Choroid plexus epithelial cell (primary cell): ENCODE measurements around the gene PROX1.

Source experiments
- DNase-seq: peaks from one replicate; pipeline ENCODE4 v3.0.0-alpha.2; 2010; ENCODE audit warnings: low read depth
- H3K4me3 ChIP-seq: 2 replicates; pipeline ENCODE4 v1.5.1; 2011; ENCODE audit warnings: low read depth, mild to moderate bottlenecking, control low read depth, low read length, moderate library complexity
- TF ChIP-seq, protein P1 (sequence below): conservative IDR thresholded peaks from 2 replicates; pipeline ENCODE4 v1.5.1; 2011; ENCODE audit warnings: low read depth, mild to moderate bottlenecking, control low read depth, inconsistent platforms, low read length, moderate library complexity

The PROX1 gene

DNA sequence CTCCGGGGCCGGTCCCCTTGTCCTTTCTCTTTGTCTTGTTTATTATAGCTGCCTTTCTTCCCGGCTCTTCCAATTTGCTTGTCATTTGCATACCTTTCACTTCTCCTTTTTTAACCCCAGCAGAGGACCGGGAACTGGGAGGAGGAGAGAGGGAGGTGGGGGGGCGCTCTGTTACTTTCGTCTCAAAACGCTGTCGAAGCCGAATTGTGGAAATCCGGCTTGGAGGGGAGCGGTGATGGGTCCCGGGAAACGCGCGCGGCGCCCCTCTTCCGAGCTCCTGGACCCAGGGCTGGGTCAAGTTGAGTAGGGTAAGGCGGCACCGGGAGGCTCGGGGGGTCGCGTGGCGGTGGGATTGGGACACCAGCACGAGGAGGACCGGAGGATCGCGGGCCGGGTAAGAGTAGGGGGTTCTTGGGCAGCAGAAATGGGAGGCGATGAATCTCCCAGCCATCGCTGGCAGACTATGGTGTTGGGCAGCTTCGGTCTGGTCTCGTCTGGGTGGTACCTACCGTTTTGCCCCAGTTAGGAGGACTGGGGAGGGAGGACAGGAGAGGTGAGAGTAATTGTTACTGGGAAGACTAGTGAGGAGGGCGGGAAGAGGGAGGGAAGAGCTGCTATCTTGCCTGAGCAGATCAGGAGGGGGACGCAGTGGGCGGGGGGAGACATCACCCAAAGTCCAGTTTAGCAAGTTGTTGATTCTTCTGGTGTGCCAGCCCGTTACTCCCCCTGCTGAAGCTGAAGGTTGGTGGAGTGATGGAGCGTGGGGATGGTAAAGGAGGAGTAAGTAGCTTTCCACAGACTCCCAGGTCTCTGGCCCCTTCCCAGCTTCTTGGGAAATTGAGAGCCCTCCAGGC is 1.5 kb downstream of the PROX1 start:
- TF ChIP-seq, protein P1, sequence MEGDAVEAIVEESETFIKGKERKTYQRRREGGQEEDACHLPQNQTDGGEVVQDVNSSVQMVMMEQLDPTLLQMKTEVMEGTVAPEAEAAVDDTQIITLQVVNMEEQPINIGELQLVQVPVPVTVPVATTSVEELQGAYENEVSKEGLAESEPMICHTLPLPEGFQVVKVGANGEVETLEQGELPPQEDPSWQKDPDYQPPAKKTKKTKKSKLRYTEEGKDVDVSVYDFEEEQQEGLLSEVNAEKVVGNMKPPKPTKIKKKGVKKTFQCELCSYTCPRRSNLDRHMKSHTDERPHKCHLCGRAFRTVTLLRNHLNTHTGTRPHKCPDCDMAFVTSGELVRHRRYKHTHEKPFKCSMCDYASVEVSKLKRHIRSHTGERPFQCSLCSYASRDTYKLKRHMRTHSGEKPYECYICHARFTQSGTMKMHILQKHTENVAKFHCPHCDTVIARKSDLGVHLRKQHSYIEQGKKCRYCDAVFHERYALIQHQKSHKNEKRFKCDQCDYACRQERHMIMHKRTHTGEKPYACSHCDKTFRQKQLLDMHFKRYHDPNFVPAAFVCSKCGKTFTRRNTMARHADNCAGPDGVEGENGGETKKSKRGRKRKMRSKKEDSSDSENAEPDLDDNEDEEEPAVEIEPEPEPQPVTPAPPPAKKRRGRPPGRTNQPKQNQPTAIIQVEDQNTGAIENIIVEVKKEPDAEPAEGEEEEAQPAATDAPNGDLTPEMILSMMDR = no peak
- H3K4me3 ChIP-seq = peak overlapping the region; percentile 62
- DNase-seq = no peak

DNA sequence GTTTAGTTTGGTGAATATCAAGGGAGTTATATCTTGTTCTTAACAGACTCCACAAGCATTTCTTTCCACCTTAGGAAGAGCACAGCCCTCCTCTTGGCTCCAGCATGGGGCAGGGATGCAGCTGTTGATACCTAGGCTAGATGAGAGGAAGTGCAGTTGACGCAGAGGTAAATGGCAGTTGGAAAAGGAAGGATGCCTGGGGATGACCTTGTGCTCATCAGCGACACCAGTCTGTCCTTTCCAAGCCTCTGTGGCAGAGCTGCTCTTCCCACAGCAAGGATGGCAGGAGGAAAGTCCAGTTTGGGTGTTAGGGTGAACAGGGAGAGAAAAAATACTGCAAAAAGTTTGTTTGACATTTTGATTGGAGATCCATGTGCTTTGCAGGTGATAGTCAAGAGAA is 6.2 kb downstream of the PROX1 start:
- TF ChIP-seq, protein P1 = no peak
- H3K4me3 ChIP-seq = no peak overlapping the region
- DNase-seq = no peak

DNA sequence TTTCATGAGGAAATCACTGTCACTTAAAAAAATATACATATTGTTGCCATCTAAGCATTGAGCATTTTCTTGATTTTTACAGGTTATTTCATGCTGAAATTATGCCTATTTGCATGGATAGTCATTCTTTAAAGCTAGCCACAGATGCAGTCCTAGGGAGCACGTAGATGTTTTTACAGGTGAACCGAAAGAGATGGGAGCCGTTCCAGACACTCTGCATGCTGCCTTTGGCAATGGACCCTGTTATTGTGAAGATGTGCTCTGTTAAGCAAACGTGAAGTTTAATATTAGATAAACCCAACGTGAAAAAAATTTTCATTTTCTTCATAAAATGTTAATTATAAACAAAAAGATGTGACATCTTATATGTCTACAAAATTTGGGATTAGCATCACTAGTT is 7.1 kb downstream of the PROX1 start:
- DNase-seq = no peak
- no peak overlapping the region for H3K4me3 ChIP-seq
- TF ChIP-seq, protein P1 = no peak

DNA sequence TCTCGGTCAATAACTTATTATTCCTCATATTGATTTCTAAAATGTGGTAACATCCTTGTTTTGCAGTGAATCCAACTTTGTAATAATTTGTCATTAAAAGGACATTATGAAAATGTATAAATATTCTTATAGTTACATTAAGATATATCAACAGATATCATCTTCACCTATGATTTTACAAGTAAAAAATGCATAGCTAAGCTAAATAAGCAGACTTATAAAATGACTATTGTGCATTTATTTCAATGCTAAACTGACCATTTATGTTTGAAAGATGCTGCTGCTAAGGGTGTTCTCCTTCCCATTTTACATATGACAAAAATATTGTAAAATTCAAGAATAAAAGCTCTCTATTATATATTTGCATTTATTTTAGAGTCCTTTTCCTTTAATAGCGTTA is 7.8 kb downstream of the PROX1 start:
- TF ChIP-seq, protein P1 = no peak
- no peak overlapping the region for H3K4me3 ChIP-seq
- no peak for DNase-seq

DNA sequence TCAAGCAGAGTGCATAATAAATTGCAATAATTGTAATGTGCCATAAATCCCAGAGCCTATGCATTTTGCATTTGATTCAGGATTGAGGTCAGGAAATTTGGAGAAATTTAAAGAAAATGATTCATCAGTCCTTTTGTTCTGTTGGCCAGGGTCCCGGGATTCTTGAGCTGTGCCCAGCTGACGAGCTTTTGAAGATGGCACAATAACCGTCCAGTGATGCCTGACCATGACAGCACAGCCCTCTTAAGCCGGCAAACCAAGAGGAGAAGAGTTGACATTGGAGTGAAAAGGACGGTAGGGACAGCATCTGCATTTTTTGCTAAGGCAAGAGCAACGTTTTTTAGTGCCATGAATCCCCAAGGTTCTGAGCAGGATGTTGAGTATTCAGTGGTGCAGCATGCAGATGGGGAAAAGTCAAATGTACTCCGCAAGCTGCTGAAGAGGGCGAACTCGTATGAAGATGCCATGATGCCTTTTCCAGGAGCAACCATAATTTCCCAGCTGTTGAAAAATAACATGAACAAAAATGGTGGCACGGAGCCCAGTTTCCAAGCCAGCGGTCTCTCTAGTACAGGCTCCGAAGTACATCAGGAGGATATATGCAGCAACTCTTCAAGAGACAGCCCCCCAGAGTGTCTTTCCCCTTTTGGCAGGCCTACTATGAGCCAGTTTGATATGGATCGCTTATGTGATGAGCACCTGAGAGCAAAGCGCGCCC is 8.7 kb downstream of the PROX1 start:
- DNase-seq = no peak
- no peak overlapping the region for H3K4me3 ChIP-seq

DNA sequence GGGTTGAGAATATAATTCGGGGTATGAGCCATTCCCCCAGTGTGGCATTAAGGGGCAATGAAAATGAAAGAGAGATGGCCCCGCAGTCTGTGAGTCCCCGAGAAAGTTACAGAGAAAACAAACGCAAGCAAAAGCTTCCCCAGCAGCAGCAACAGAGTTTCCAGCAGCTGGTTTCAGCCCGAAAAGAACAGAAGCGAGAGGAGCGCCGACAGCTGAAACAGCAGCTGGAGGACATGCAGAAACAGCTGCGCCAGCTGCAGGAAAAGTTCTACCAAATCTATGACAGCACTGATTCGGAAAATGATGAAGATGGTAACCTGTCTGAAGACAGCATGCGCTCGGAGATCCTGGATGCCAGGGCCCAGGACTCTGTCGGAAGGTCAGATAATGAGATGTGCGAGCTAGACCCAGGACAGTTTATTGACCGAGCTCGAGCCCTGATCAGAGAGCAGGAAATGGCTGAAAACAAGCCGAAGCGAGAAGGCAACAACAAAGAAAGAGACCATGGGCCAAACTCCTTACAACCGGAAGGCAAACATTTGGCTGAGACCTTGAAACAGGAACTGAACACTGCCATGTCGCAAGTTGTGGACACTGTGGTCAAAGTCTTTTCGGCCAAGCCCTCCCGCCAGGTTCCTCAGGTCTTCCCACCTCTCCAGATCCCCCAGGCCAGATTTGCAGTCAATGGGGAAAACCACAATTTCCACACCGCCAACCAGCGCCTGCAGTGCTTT is 9.4 kb downstream of the PROX1 start:
- TF ChIP-seq, protein P1 = no peak
- DNase-seq = no peak
- no peak overlapping the region for H3K4me3 ChIP-seq

More for the DNA sequence above, 8.7 kb downstream of the PROX1 start:
- TF ChIP-seq, protein P1 = no peak
